SH-SY5Y (cell line): Measurements from ENCODE around the gene IPO9.

ENCODE experiments used
- GATA2 ChIP-seq: IDR thresholded peaks from 2 replicates; pipeline ENCODE4 v1.6.1; 2011; ENCODE audit warnings: mild to moderate bottlenecking, low read depth, low read length
- GATA3 ChIP-seq: IDR thresholded peaks from 2 replicates; pipeline ENCODE4 v1.6.1; 2011; ENCODE audit warnings: low read depth, mild to moderate bottlenecking, low read length, moderate library complexity

DNA sequence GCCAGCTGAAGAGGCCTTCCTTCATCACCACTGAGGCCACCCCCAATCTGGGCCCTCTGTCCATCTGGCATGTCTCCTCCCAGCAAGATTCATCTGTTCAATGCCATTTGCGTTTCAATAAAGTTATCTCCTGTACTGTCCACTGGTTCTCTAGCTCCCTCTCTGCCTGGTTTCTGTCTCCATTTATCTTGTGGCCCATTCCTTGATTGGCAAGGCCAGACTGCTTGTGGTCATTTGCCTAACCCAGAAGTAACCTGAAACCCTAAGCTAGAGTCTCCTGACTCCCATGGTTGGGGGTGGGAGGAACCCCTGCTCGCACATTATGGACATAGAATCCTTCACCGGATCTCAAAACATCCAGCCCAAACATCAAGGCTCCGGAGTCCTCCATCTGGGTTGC is 2.1 kb upstream of the IPO9 start:
- TF ChIP-seq GATA3: no peak
- no peak for TF ChIP-seq GATA2
